HG02970 (cell line): Measurements from ENCODE around the gene AP1M1.
"Not testable (repeated sequence)": the region's sequence is repeated elsewhere in the genome, so short reads cannot be mapped to it uniquely, and the experiment has no call there.

ENCODE experiments used
- ATAC-seq: cut with Tn5 transposase; IDR thresholded peaks from one replicate; pipeline ENCODE4 v1.9.1; 2021; ENCODE audit warnings: mild to moderate bottlenecking, moderate library complexity, moderate number of reproducible peaks; ENCODE audit not compliant: unreplicated experiment, low FRiP score

AP1M1 gene

GRCh38 chr19:16258440-16258903 lies 60.8 kb downstream of the AP1M1 start:
- no peak for ATAC-seq

GRCh38 chr19:16259385-16260159 lies 61.9 kb downstream of the AP1M1 start:
- peak; percentile 53 for ATAC-seq

GRCh38 chr19:16260160-16260811 lies 62.6 kb downstream of the AP1M1 start:
- ATAC-seq: no peak

- ATAC-seq: no peak
These were observed 63.1 kb downstream of the AP1M1 start for GRCh38 chr19:16260812-16261161.

- ATAC-seq: no peak
These were observed 64.1 kb downstream of the AP1M1 start for GRCh38 chr19:16261584-16262368.

- no peak for ATAC-seq
These were observed 64.9 kb downstream of the AP1M1 start for GRCh38 chr19:16262618-16263017.

- no peak for ATAC-seq
These were observed 65.5 kb downstream of the AP1M1 start for GRCh38 chr19:16263141-16263761.

- ATAC-seq: no peak
These were observed 67.5 kb downstream of the AP1M1 start for GRCh38 chr19:16265205-16265604.

- ATAC-seq: no peak
These were observed 68.3 kb downstream of the AP1M1 start for GRCh38 chr19:16265890-16266585.

GRCh38 chr19:16266586-16266942 lies 68.9 kb downstream of the AP1M1 start:
- no peak for ATAC-seq

GRCh38 chr19:16268676-16269319 lies 71.1 kb downstream of the AP1M1 start:
- ATAC-seq: no peak

- ATAC-seq: no peak
These were observed 75.2 kb downstream of the AP1M1 start for GRCh38 chr19:16272945-16273344.

GRCh38 chr19:16274447-16274846 lies 76.7 kb downstream of the AP1M1 start:
- ATAC-seq: no peak

GRCh38 chr19:16280306-16280705 lies 82.6 kb downstream of the AP1M1 start:
- no peak for ATAC-seq

- ATAC-seq: no peak
These were observed 84.0 kb downstream of the AP1M1 start for GRCh38 chr19:16281743-16282142.

- no peak for ATAC-seq
These were observed 85.7 kb downstream of the AP1M1 start for GRCh38 chr19:16283210-16284061.

- ATAC-seq: no peak
These were observed 86.8 kb downstream of the AP1M1 start for GRCh38 chr19:16284505-16284904.

- ATAC-seq: not testable (repeated sequence)
These were observed 87.4 kb downstream of the AP1M1 start for GRCh38 chr19:16285079-16285478.
